Measurements from ENCODE around the gene CELF2.

The CELF2 gene

GRCh38 chr10:11085545-11085944 lies 67.9 kb downstream of the CELF2 start:
- Histone ChIP-seq H2AFZ (ENCODE audit: insufficient read depth, low read length, poor library complexity) (no peak overlapping the region), H3K4me3 (ENCODE audit: low read depth, low read length) (no peak overlapping the region), H3K4me2 (ENCODE audit: low read length) (no peak overlapping the region), H3K27me3 (ENCODE audit: insufficient read depth, low read length) (no peaks in the 10 kb centered on the region), H4K91ac (ENCODE audit: low read depth, low read length) (no peak overlapping the region), H3K9ac (ENCODE audit: low read length) (no peak overlapping the region), H2BK5ac (ENCODE audit: low read depth, low read length, poor library complexity) (no peak overlapping the region), H3K18ac (ENCODE audit: low read length) (no peak overlapping the region), H3K79me1 (ENCODE audit: low read length) (no peaks in the 10 kb centered on the region), H3K79me2 (ENCODE audit: control insufficient read depth, insufficient read depth, low read length, poor library complexity) (no peaks in the 10 kb centered on the region), H4K8ac (ENCODE audit: low read depth, low read length) (no peak overlapping the region), H3K14ac (ENCODE audit: low read length) (no peak overlapping the region), H4K12ac (ENCODE audit: low read depth, low read length) (no peak overlapping the region), H2AK5ac (ENCODE audit: low read length) (no peak overlapping the region), H3K4ac (ENCODE audit: low read depth, low read length) (no peak overlapping the region), H2BK120ac (ENCODE audit: insufficient read depth, low read length, poor library complexity) (no peak overlapping the region), H3K27ac (ENCODE audit: low read depth, low read length) (no peak overlapping the region), H2BK12ac (ENCODE audit: low read length) (no peak overlapping the region), H3K23ac (ENCODE audit: low read length) (no peak overlapping the region), H3K4me1 (ENCODE audit: control insufficient read depth in 1 of 2, insufficient read depth in 2 of 2, low read length in 2 of 2) (no peaks in the 10 kb centered on the region), H3K36me3 (ENCODE audit: control insufficient read depth in 1 of 2, insufficient read depth in 2 of 2, low read length in 2 of 2) (no peaks in the 10 kb centered on the region), H3K9me3 (ENCODE audit: insufficient read depth, low read depth, low read length) (no peaks in the 10 kb centered on the region)
- no CpG with 5 or more reads among the region's 4 CpGs for WGBS (ENCODE audit: extremely low coverage, insufficient coverage, insufficient read length)
- no peak for DNase-seq

GRCh38 chr10:11086177-11086840 lies 68.6 kb downstream of the CELF2 start:
- Histone ChIP-seq H3K79me2 (ENCODE audit: control insufficient read depth, insufficient read depth, low read length, poor library complexity) (no peaks in the 10 kb centered on the region), H2BK120ac (ENCODE audit: insufficient read depth, low read length, poor library complexity) (no peak overlapping the region), H3K36me3 (ENCODE audit: control insufficient read depth in 1 of 2, insufficient read depth in 2 of 2, low read length in 2 of 2) (no peaks in the 10 kb centered on the region), H3K9ac (ENCODE audit: low read length) (no peak overlapping the region), H3K4me2 (ENCODE audit: low read length) (no peak overlapping the region), H2BK12ac (ENCODE audit: low read length) (no peak overlapping the region), H3K4ac (ENCODE audit: low read depth, low read length) (no peak overlapping the region), H3K79me1 (ENCODE audit: low read length) (no peaks in the 10 kb centered on the region), H3K14ac (ENCODE audit: low read length) (no peak overlapping the region), H3K9me3 (ENCODE audit: insufficient read depth, low read depth, low read length) (no peaks in the 10 kb centered on the region), H3K4me1 (ENCODE audit: control insufficient read depth in 1 of 2, insufficient read depth in 2 of 2, low read length in 2 of 2) (no peaks in the 10 kb centered on the region), H2BK5ac (ENCODE audit: low read depth, low read length, poor library complexity) (no peak overlapping the region), H3K23ac (ENCODE audit: low read length) (no peak overlapping the region), H3K27ac (ENCODE audit: low read depth, low read length) (no peak overlapping the region), H4K91ac (ENCODE audit: low read depth, low read length) (no peak overlapping the region), H4K8ac (ENCODE audit: low read depth, low read length) (no peak overlapping the region), H3K18ac (ENCODE audit: low read length) (no peak overlapping the region), H4K12ac (ENCODE audit: low read depth, low read length) (no peak overlapping the region), H3K27me3 (ENCODE audit: insufficient read depth, low read length) (no peaks in the 10 kb centered on the region), H3K4me3 (ENCODE audit: low read depth, low read length) (no peak overlapping the region), H2AK5ac (ENCODE audit: low read length) (no peak overlapping the region), H2AFZ (ENCODE audit: insufficient read depth, low read length, poor library complexity) (no peak overlapping the region)
- DNase-seq: no peak
- no CpG with 5 or more reads among the region's 13 CpGs for WGBS (ENCODE audit: extremely low coverage, insufficient coverage, insufficient read length)

- WGBS (ENCODE audit: extremely low coverage, insufficient coverage, insufficient read length): no CpG with 5 or more reads among the region's 9 CpGs
- H4K91ac ChIP-seq (ENCODE audit: low read depth, low read length): no peak overlapping the region
- no peaks in the 10 kb centered on the region for H3K9me3 ChIP-seq (ENCODE audit: insufficient read depth, low read depth, low read length)
- H4K8ac ChIP-seq (ENCODE audit: low read depth, low read length): no peak overlapping the region
- H2BK5ac ChIP-seq (ENCODE audit: low read depth, low read length, poor library complexity): no peak overlapping the region
- H3K79me1 ChIP-seq (ENCODE audit: low read length): no peaks in the 10 kb centered on the region
- H3K4me3 ChIP-seq (ENCODE audit: low read depth, low read length): no peak overlapping the region
- no peak overlapping the region for H3K23ac ChIP-seq (ENCODE audit: low read length)
- no peak overlapping the region for H3K4me2 ChIP-seq (ENCODE audit: low read length)
- H3K27ac ChIP-seq (ENCODE audit: low read depth, low read length): no peak overlapping the region
- H3K9ac ChIP-seq (ENCODE audit: low read length): no peak overlapping the region
- H2AFZ ChIP-seq (ENCODE audit: insufficient read depth, low read length, poor library complexity): no peak overlapping the region
- H3K36me3 ChIP-seq (ENCODE audit: control insufficient read depth in 1 of 2, insufficient read depth in 2 of 2, low read length in 2 of 2): no peaks in the 10 kb centered on the region
- no peaks in the 10 kb centered on the region for H3K4me1 ChIP-seq (ENCODE audit: control insufficient read depth in 1 of 2, insufficient read depth in 2 of 2, low read length in 2 of 2)
- no peak overlapping the region for H2BK120ac ChIP-seq (ENCODE audit: insufficient read depth, low read length, poor library complexity)
- no peak overlapping the region for H3K14ac ChIP-seq (ENCODE audit: low read length)
- no peak overlapping the region for H4K12ac ChIP-seq (ENCODE audit: low read depth, low read length)
- no peak overlapping the region for H2BK12ac ChIP-seq (ENCODE audit: low read length)
- H3K27me3 ChIP-seq (ENCODE audit: insufficient read depth, low read length): no peaks in the 10 kb centered on the region
- no peak overlapping the region for H3K4ac ChIP-seq (ENCODE audit: low read depth, low read length)
- H2AK5ac ChIP-seq (ENCODE audit: low read length): no peak overlapping the region
- DNase-seq: no peak
- H3K18ac ChIP-seq (ENCODE audit: low read length): no peak overlapping the region
- H3K79me2 ChIP-seq (ENCODE audit: control insufficient read depth, insufficient read depth, low read length, poor library complexity): no peaks in the 10 kb centered on the region
Observed at GRCh38 chr10:11087372-11087771, 69.7 kb downstream of the CELF2 start.

- H3K9me3 ChIP-seq (ENCODE audit: insufficient read depth, low read depth, low read length): no peaks in the 10 kb centered on the region
- H4K8ac ChIP-seq (ENCODE audit: low read depth, low read length): no peak overlapping the region
- no peak overlapping the region for H3K18ac ChIP-seq (ENCODE audit: low read length)
- H3K14ac ChIP-seq (ENCODE audit: low read length): no peak overlapping the region
- no peaks in the 10 kb centered on the region for H3K4me1 ChIP-seq (ENCODE audit: control insufficient read depth in 1 of 2, insufficient read depth in 2 of 2, low read length in 2 of 2)
- no peak overlapping the region for H2AK5ac ChIP-seq (ENCODE audit: low read length)
- no peak overlapping the region for H3K9ac ChIP-seq (ENCODE audit: low read length)
- no peak overlapping the region for H2AFZ ChIP-seq (ENCODE audit: insufficient read depth, low read length, poor library complexity)
- H3K27ac ChIP-seq (ENCODE audit: low read depth, low read length): no peak overlapping the region
- no peak overlapping the region for H2BK5ac ChIP-seq (ENCODE audit: low read depth, low read length, poor library complexity)
- no peak overlapping the region for H3K23ac ChIP-seq (ENCODE audit: low read length)
- no peaks in the 10 kb centered on the region for H3K79me2 ChIP-seq (ENCODE audit: control insufficient read depth, insufficient read depth, low read length, poor library complexity)
- no peak overlapping the region for H3K4ac ChIP-seq (ENCODE audit: low read depth, low read length)
- no peak overlapping the region for H2BK120ac ChIP-seq (ENCODE audit: insufficient read depth, low read length, poor library complexity)
- WGBS (ENCODE audit: extremely low coverage, insufficient coverage, insufficient read length): no CpG with 5 or more reads among the region's 6 CpGs
- H3K27me3 ChIP-seq (ENCODE audit: insufficient read depth, low read length): no peaks in the 10 kb centered on the region
- no peaks in the 10 kb centered on the region for H3K36me3 ChIP-seq (ENCODE audit: control insufficient read depth in 1 of 2, insufficient read depth in 2 of 2, low read length in 2 of 2)
- no peak overlapping the region for H3K4me2 ChIP-seq (ENCODE audit: low read length)
- no peak for DNase-seq
- H4K12ac ChIP-seq (ENCODE audit: low read depth, low read length): no peak overlapping the region
- no peaks in the 10 kb centered on the region for H3K79me1 ChIP-seq (ENCODE audit: low read length)
- no peak overlapping the region for H2BK12ac ChIP-seq (ENCODE audit: low read length)
- no peak overlapping the region for H4K91ac ChIP-seq (ENCODE audit: low read depth, low read length)
- no peak overlapping the region for H3K4me3 ChIP-seq (ENCODE audit: low read depth, low read length)
Observed at GRCh38 chr10:11088709-11089108, 71.0 kb downstream of the CELF2 start.

Data from trophoblast cell (in vitro differentiated cells and primary cell).